Spleen (tissue), 11 donors: Measurements from ENCODE around the gene PLXNA2. TPM values are rescaled to one million over a fixed set of nuclear protein-coding genes. Genes with fewer than 3 reads are reported as not detected.

Experiments used
- DNase-seq: peaks from one replicate; pipeline ENCODE4 v3.0.0-alpha.2; 2020
- H3K27ac ChIP-seq, 8 donors: fragments of 200-600 bp; sonication (generic) in 7 of 8; 1 replicate in 4 of 8; 2 replicates in 4 of 8; pipeline versions ENCODE4 v1.5.0 to v1.8.0; 2016 to 2021; ENCODE audit warnings: inconsistent platforms in 4 of 8, mild to moderate bottlenecking in 4 of 8, moderate library complexity in 1 of 8
- H3K27me3 ChIP-seq, 7 donors: fragments of 200-600 bp; sonication (generic) in 6 of 7; replicated peaks in 1 of 7; 1 replicate in 4 of 7; 2 replicates in 3 of 7; pipeline versions ENCODE4 v1.5.0 to v1.8.0; 2016 to 2021; ENCODE audit warnings: inconsistent platforms in 3 of 7, mild to moderate bottlenecking in 1 of 7
- H3K36me3 ChIP-seq, 6 donors: fragments of 200-600 bp; sonication (generic) in 5 of 6; 1 replicate in 4 of 6; 2 replicates in 2 of 6; pipeline versions ENCODE4 v1.5.0 to v1.8.0; 2016 to 2021; ENCODE audit warnings: inconsistent platforms in 2 of 6
- H3K4me1 ChIP-seq, 6 donors: fragments of 200-600 bp; sonication (generic) in 5 of 6; 1 replicate in 3 of 6; 2 replicates in 3 of 6; pipeline versions ENCODE4 v1.5.0 to v1.8.0; 2016 to 2021; ENCODE audit warnings: inconsistent platforms in 3 of 6
- H3K4me3 ChIP-seq, 8 donors: fragments of 200-600 bp; sonication (generic) in 7 of 8; 1 replicate in 4 of 8; 2 replicates in 4 of 8; pipeline versions ENCODE4 v1.5.0 to v1.8.0; 2016 to 2021; ENCODE audit warnings: inconsistent platforms in 4 of 8, mild to moderate bottlenecking in 4 of 8, moderate library complexity in 2 of 8
- H3K9me3 ChIP-seq, 8 donors: fragments of 200-600 bp; sonication (generic) in 7 of 8; 1 replicate in 4 of 8; 2 replicates in 4 of 8; pipeline versions ENCODE4 v1.5.0 to v1.8.0; 2016 to 2021; ENCODE audit warnings: inconsistent platforms in 4 of 8
- POLR2A ChIP-seq, 3 donors: fragments of 450-650 bp; IDR thresholded peaks; one replicate each; pipeline ENCODE4 v1.5.1; 2017; ENCODE audit warnings: antibody characterized with exemption in 3 of 3, mild to moderate bottlenecking in 1 of 3
- POLR2AphosphoS5 ChIP-seq, 3 donors: sonication (generic); formaldehyde crosslinking; IDR thresholded peaks; one replicate each; pipeline ENCODE4 v1.5.1; 2017; ENCODE audit warnings: antibody characterized with exemption in 3 of 3
- WGBS, 5 donors: extraction: QIAGEN DNeasy Blood & Tissue Kit in 3 of 5; methylation state at CpG; one replicate each; pipeline versions ENCODE4 v1.1.5 to v1.1.7; 2013 to 2018; 5-methylcytosine and 5-hydroxymethylcytosine counted together
- intact Hi-C: fragments of 100-400 bp; cut with DNase I; formaldehyde crosslinking; loops from one replicate; pipeline ENCODE4 v1.15.0; 2023; ENCODE audit warnings: low total_unique reads
- polyA plus RNA-seq, 3 donors: library from polyadenylated mRNA; stranded (reverse); fragments of 200-250 nt; gene quantifications; one replicate each; pipeline ENCODE4 v1.2.1, GENCODE V29; 2013
- total RNA-seq, 7 donors: library from RNA; depleted of rRNA in 3 of 7; stranded (reverse); fragments of >200 nt in 3 of 7; fragmentation: NEBNext Ultra II Directional in 4 of 7; extraction: Animal tissue kit (Norgen Biotek cat#: 25700) in 4 of 7; gene quantifications; one replicate each; pipeline versions ENCODE4 v1.1.0 to v1.2.1, GENCODE V29; 2016 to 2021
- TF ChIP-seq, protein P1 (sequence below), 11 experiments: fragments of 200-600 bp in 7 of 11; fragments of 450-650 bp in 4 of 11; sonication (generic) in 4 of 11; IDR thresholded peaks in 8 of 11; conservative IDR thresholded peaks in 3 of 11; 1 replicate in 7 of 11; 2 replicates in 4 of 11; pipeline versions ENCODE4 v1.4.0 to v1.8.0; 2016 to 2021; ENCODE audit warnings: antibody characterized with exemption in 11 of 11, inconsistent platforms in 4 of 11, mild to moderate bottlenecking in 1 of 11
- donor health status: healthy with polysubstance abuse.
- donor health status: DM: no; HTN: no; CAD: no; lungs with moderate emphysema.
- donor health status: DM: no; HTN: no; CAD: no.
- donor health status: Bipolar disorder and iron deficiency.
- donor health status: healthy.
- donor health status: DM: no; HTN: no; CAD: no.
- donor health status: DM: yes; HTN: yes; CAD: no.

The PLXNA2 gene
- total and polyA plus RNA-seq, 10 donors, result 0.93 to 16.9 (median 7.0) TPM

- Histone ChIP-seq H3K27me3 (peaks cover 0 to 10% (median 0%) of the 10 kb centered on the region in 7 donors), H3K27ac (no peak overlapping the region), H3K9me3 (no peaks in the 10 kb centered on the region), H3K4me1 (peaks cover 0 to 8% (median 0%) of the 10 kb centered on the region in 6 donors), H3K4me3 (no peak overlapping the region), H3K36me3 (no peaks in the 10 kb centered on the region)
- intact Hi-C loops, result no loop called here
- TF ChIP-seq, protein P1, sequence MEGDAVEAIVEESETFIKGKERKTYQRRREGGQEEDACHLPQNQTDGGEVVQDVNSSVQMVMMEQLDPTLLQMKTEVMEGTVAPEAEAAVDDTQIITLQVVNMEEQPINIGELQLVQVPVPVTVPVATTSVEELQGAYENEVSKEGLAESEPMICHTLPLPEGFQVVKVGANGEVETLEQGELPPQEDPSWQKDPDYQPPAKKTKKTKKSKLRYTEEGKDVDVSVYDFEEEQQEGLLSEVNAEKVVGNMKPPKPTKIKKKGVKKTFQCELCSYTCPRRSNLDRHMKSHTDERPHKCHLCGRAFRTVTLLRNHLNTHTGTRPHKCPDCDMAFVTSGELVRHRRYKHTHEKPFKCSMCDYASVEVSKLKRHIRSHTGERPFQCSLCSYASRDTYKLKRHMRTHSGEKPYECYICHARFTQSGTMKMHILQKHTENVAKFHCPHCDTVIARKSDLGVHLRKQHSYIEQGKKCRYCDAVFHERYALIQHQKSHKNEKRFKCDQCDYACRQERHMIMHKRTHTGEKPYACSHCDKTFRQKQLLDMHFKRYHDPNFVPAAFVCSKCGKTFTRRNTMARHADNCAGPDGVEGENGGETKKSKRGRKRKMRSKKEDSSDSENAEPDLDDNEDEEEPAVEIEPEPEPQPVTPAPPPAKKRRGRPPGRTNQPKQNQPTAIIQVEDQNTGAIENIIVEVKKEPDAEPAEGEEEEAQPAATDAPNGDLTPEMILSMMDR (IDR thresholded peaks at IDR 0.05 in 8 of 11, conservative IDR thresholded peaks at IDR 0.05 in 3 of 11), result no peak
- 84 to 91% (median 88%) methylated on average over 4 of the region's 4 CpGs for WGBS, 5 donors
- DNase-seq, result no peak
Measured at GRCh38 chr1:207995576-207995975, 248.6 kb downstream of the PLXNA2 start.

DNA sequence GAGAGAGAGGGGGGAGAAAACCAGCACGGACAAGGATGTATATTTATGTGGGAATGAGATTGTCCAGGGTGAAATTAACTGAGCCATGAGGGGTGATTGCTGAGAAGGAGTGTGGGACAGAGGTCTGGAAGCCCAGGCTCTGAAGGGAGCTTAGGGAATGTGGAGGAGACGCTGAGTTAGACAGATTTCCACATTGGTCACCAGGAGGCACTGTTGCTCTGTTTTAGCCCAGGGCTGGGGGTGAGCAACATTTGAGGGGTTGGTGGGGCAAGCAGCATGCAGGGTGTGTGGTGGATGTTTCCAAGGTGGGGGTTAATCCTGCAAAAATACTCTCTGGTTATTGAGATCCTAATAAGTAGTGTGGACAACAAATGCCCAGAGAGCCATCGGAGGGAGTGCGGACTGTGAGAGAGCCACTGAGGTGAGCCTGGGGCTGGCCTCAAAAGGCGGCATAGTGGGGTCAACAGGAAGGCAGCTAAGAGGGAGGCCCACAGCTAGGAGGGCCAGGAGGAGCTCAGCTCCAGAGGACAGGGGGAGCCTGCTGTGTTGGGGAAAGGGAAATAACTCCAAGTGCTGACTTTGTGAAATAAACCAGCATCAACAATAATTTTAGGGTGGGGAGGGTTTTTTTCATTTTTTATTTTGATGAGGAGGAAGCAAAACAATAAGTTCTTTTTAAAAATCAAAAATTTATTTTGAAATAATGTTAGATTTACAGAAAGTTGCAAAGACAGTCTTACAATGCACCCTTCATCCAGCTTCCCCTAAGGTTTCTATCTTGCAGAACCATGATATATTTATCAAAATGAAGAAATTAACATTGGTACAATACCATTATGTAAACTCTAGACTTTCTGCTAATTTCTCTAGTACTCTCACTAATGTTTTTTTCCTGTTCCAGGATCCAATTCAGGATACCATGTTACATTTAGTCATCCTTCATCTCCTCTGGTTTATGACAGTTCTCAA, 250.4 kb downstream of the PLXNA2 start:
- no peaks in the 10 kb centered on the region for H3K36me3 ChIP-seq
- TF ChIP-seq, protein P1 (IDR thresholded peaks at IDR 0.05 in 8 of 11, conservative IDR thresholded peaks at IDR 0.05 in 3 of 11), result peak in 1 of 11 experiments; percentile 16
- TF ChIP-seq POLR2AphosphoS5 (IDR thresholded peaks at IDR 0.05), result no peak
- intact Hi-C loops, result no loop called here
- no peak overlapping the region for H3K4me3 ChIP-seq
- no peak for DNase-seq
- WGBS, 5 donors, result 84 to 92% (median 90%) methylated on average over 5 of the region's 5 CpGs
- no peaks in the 10 kb centered on the region for H3K9me3 ChIP-seq
- H3K27me3 ChIP-seq, result peaks cover 0 to 12% (median 0%) of the 10 kb centered on the region in 7 donors
- peaks cover 0 to 8% (median 0%) of the 10 kb centered on the region in 6 donors for H3K4me1 ChIP-seq
- H3K27ac ChIP-seq, result no peak overlapping the region

DNA sequence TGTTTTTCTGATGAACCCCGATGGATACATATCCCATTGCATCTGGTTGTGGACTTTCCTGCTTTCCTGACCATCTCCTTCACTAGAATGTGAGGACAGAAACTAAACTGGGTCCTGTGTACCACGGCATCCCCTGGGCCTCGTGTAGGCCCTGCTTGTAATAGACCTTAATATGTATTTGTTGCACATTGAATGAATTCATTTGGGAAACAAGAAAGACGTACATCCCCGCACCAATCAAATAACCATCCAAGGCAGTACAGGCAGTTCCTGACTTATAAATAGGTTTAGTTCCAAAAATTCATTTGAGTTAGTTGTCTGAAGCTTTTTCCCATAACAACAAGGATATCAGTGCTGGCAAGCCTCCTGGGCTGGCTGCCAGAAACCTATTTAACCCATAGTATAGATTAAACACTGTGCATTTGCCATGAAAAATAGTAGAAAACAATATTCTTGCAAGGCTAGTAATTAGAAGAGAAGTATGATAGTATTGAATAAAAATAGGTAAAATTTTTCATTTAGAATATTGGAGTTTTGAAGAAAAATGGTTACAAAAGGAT, 251.4 kb downstream of the PLXNA2 start:
- H3K4me3 ChIP-seq, result no peak overlapping the region
- H3K36me3 ChIP-seq, result no peaks in the 10 kb centered on the region
- intact Hi-C loops, result no loop called here
- H3K27ac ChIP-seq, result no peak overlapping the region
- H3K4me1 ChIP-seq, result peaks cover 0 to 4% (median 0%) of the 10 kb centered on the region in 6 donors
- peaks cover 0 to 12% (median 0%) of the 10 kb centered on the region in 7 donors for H3K27me3 ChIP-seq
- H3K9me3 ChIP-seq, result no peaks in the 10 kb centered on the region
- DNase-seq, result no peak
- no peak for TF ChIP-seq POLR2A (IDR thresholded peaks at IDR 0.05)
- TF ChIP-seq, protein P1 (IDR thresholded peaks at IDR 0.05 in 8 of 11, conservative IDR thresholded peaks at IDR 0.05 in 3 of 11), result no peak
- WGBS, 5 donors, result 87 to 93% (median 90%) methylated on average over 5 of the region's 5 CpGs

- intact Hi-C loops, result no loop called here
- no peak for DNase-seq
- Histone ChIP-seq H3K4me3 (no peak overlapping the region), H3K9me3 (no peaks in the 10 kb centered on the region), H3K36me3 (no peaks in the 10 kb centered on the region), H3K4me1 (no peaks in the 10 kb centered on the region), H3K27ac (no peak overlapping the region), H3K27me3 (peaks cover 0 to 12% (median 0%) of the 10 kb centered on the region in 7 donors)
- TF ChIP-seq POLR2AphosphoS5 (IDR thresholded peaks at IDR 0.05), result no peak
- TF ChIP-seq POLR2A (IDR thresholded peaks at IDR 0.05), result no peak
- TF ChIP-seq, protein P1 (IDR thresholded peaks at IDR 0.05 in 8 of 11, conservative IDR thresholded peaks at IDR 0.05 in 3 of 11), result no peak
- WGBS, 5 donors, result 73 to 89% (median 78%) methylated on average over 5 of the region's 5 CpGs
Measured at GRCh38 chr1:207991583-207992026, 252.6 kb downstream of the PLXNA2 start.
